ENCODE measurements around the gene SNW1. TPM values are rescaled to one million over a fixed set of nuclear protein-coding genes. Genes with fewer than 3 reads are reported as not detected.

Gene SNW1
- total and polyA plus RNA-seq, 3 donors from 2014 or later, result 58.7 to 110 (median 64.7) TPM

Other genes starting within 250 kb of the SNW1 start
- 10 to 100 TPM; 21.5 to 24.5 TPM for gene SPTLC2, start 144.5 kb downstream of the SNW1 start, total RNA-seq
- 11.1 TPM for gene SPTLC2, start 144.5 kb downstream of the SNW1 start, polyA plus RNA-seq (ENCODE audit: insufficient read depth, low read depth, low replicate concordance)
- 10 to 100 TPM; 18.4 to 19.2 TPM for gene ALKBH1, start 53.1 kb downstream of the SNW1 start, total RNA-seq
- 17.9 TPM for gene ALKBH1, start 53.1 kb downstream of the SNW1 start, polyA plus RNA-seq (ENCODE audit: insufficient read depth, low read depth, low replicate concordance)
- 100 to 1,000 TPM; 101 to 133 TPM for gene SLIRP, start 53.1 kb downstream of the SNW1 start, total RNA-seq
- 214 TPM for gene SLIRP, start 53.1 kb downstream of the SNW1 start, polyA plus RNA-seq (ENCODE audit: insufficient read depth, low read depth, low replicate concordance)
- 10 to 100 TPM; 12.3 to 14.3 TPM for gene ADCK1, start 39.0 kb upstream of the SNW1 start, total RNA-seq
- gene ADCK1, start 39.0 kb upstream of the SNW1 start, polyA plus RNA-seq (ENCODE audit: insufficient read depth, low read depth, low replicate concordance), result 7.5 TPM

All from testis (tissue), 3 donors.